ENCODE data around the gene PITX2. TPM values are rescaled to one million over a fixed set of nuclear protein-coding genes. Genes with fewer than 3 reads are reported as not detected.

PITX2 gene
- total and polyA plus RNA-seq, 2 of the 13 experiments (the other 11 are each of a cell fraction or from before 2014, with no cell fraction given) = not detected

- ATAC-seq (no peak), FAIRE-seq (no peak), DNase-seq (ENCODE audit: low spot score) (no peak)
- H3K4me1 ChIP-seq (ENCODE audit: insufficient read depth, low read length) = 0 out of 2 replicates have a peak, but pooled peaks cover 4% of the 10 kb centered on the region
- no TSS peak for BruUV-seq (replicated peaks)
- peaks cover 2 to 81% of the 10 kb centered on the region in 2 experiments for H3K27me3 ChIP-seq (ENCODE audit: control insufficient read depth in 1 of 2, insufficient read depth in 2 of 2, low read length in 2 of 2)
- no peaks in the 10 kb centered on the region for H3K9me3 ChIP-seq (ENCODE audit: low read length)
- H3K36me3 ChIP-seq (replicated peaks in 1 of 2; ENCODE audit: control insufficient read depth in 1 of 2, insufficient read depth in 2 of 2, low read length in 2 of 2) = no peaks in the 10 kb centered on the region
- no peak overlapping the region for H3K9ac ChIP-seq (ENCODE audit: insufficient read depth, low read depth, low read length)
- CTCF ChIA-PET (ENCODE audit: low intra/inter-chr PET ratio, low total read pairs) = no interaction called here
- POLR2A ChIA-PET = no interaction called here
- H3K4me3 ChIP-seq (replicated peaks in 1 of 3; ENCODE audit: insufficient read depth in 1 of 3, low read depth in 2 of 3, low read length in 3 of 3) = no peak overlapping the region
- H2AFZ ChIP-seq (ENCODE audit: low read length) = no peak overlapping the region
- no peak overlapping the region for H3K27ac ChIP-seq (ENCODE audit: extremely low read length, insufficient read depth, low read length)
- 34% methylated on average over 44 of the region's 59 CpGs for WGBS (ENCODE audit: low lambda C conversion rate)
- intact Hi-C loops (cut with micrococcal nuclease; ENCODE audit: unreplicated experiment) = loop anchor here (2.0 to 5.0 kb wide), 2 partner anchors 325 to 1399 kb away; no protein-coding TSS in a partner anchor
- H3K79me2 ChIP-seq (ENCODE audit: insufficient read depth, low read length) = no peaks in the 10 kb centered on the region
- no peak overlapping the region for H3K4me2 ChIP-seq (ENCODE audit: low read depth, low read length)
- H4K20me1 ChIP-seq (ENCODE audit: insufficient read depth, low read length) = no peaks in the 10 kb centered on the region
- in situ Hi-C loops (cut with HindIII; ENCODE audit: extremely low pct_ligation_motif_present, low pct_unique_long_range_greater_than_20kb) = loop anchor here (5.0 kb wide), 3 partner anchors 334 to 999 kb away; no protein-coding TSS in a partner anchor
- TF ChIP-seq ZNF335 (CRISPR knock-in tag; IDR thresholded peaks at IDR 0.05) = no peak
- TF ChIP-seq ZEB1 (IDR thresholded peaks at IDR 0.05; ENCODE audit: insufficient replicate concordance, low read depth) = no peak
- no peak for TF ChIP-seq BORCS8-MEF2B (CRISPR knock-in tag; IDR thresholded peaks at IDR 0.05)
- no peak for TF ChIP-seq HNRNPL (IDR thresholded peaks at IDR 0.05; ENCODE audit: low read depth, low read length)
- TF ChIP-seq MAFG (CRISPR knock-in tag; IDR thresholded peaks at IDR 0.05) = no peak
- TF ChIP-seq ZNF136 (CRISPR knock-in tag; IDR thresholded peaks at IDR 0.05; ENCODE audit: low read depth) = no peak
- TF ChIP-seq SPEN (CRISPR knock-in tag; IDR thresholded peaks at IDR 0.05; ENCODE audit: low read depth) = no peak
- TF ChIP-seq ZNF768 (CRISPR knock-in tag; IDR thresholded peaks at IDR 0.05) = no peak
- TF ChIP-seq AKAP8 (CRISPR knock-in tag; IDR thresholded peaks at IDR 0.05) = no peak
- TF ChIP-seq ZNF407 (CRISPR knock-in tag; IDR thresholded peaks at IDR 0.05; ENCODE audit: not compliant biosample characterization) = no peak
- TF ChIP-seq ZSCAN30 (CRISPR knock-in tag; IDR thresholded peaks at IDR 0.05) = no peak
- TF ChIP-seq DDIT3 (CRISPR knock-in tag; IDR thresholded peaks at IDR 0.05) = no peak
- TF ChIP-seq ZNF850 (CRISPR knock-in tag; conservative IDR thresholded peaks at IDR 0.05) = no peak
- TF ChIP-seq ZBTB7B (CRISPR knock-in tag; IDR thresholded peaks at IDR 0.05) = no peak
- TF ChIP-seq ZFP90 (CRISPR knock-in tag; IDR thresholded peaks at IDR 0.05; ENCODE audit: borderline replicate concordance) = no peak
- no peak for TF ChIP-seq MTA3 (CRISPR knock-in tag; IDR thresholded peaks at IDR 0.05)
- no peak for TF ChIP-seq KLF6 (CRISPR knock-in tag; IDR thresholded peaks at IDR 0.05)
Observed at GRCh38 chr4:110633358-110634341, 10.8 kb upstream of the PITX2 start.
